Measurements from ENCODE around the gene RUSC1.

RUSC1 gene

GRCh38 chr1:155313261-155313660 lies 7.4 kb upstream of the RUSC1 start:
- Histone ChIP-seq H3K79me2 (ENCODE audit: insufficient read depth, low read length) (peaks cover 44% of the 10 kb centered on the region), H3K27me3 (ENCODE audit: low read length) (no peaks in the 10 kb centered on the region), H3K27ac (ENCODE audit: low read depth, low read length) (no peak overlapping the region), H3K4me2 (ENCODE audit: low read depth, low read length, poor library complexity, severe bottlenecking) (no peak overlapping the region), H3K9me3 (ENCODE audit: insufficient read depth, low read length) (no peaks in the 10 kb centered on the region), H3K9me2 (replicated peaks; ENCODE audit: insufficient read depth, low read length) (no peaks in the 10 kb centered on the region), H4K20me1 (ENCODE audit: low read depth, low read length) (0 out of 2 replicates have a peak, but pooled peaks cover 5% of the 10 kb centered on the region), H3K4me3 (ENCODE audit: insufficient read depth, low read length, poor library complexity, severe bottlenecking) (no peak overlapping the region), H3K9ac (ENCODE audit: low read length) (no peak overlapping the region), H3K36me3 (ENCODE audit: low read length) (peaks cover 8% of the 10 kb centered on the region; the same call in 1 of the 2 replicates), H2AFZ (ENCODE audit: low read depth, low read length, severe bottlenecking) (no peak overlapping the region), H3F3A (ENCODE audit: insufficient read depth) (peaks cover 13% of the 10 kb centered on the region)
- TF ChIP-seq EZH2phosphoT487 (conservative IDR thresholded peaks at IDR 0.05; ENCODE audit: low read length) (no peak), CTCF (IDR thresholded peaks at IDR 0.05; ENCODE audit: insufficient read depth, low read length, poor library complexity, severe bottlenecking) (no peak)

GRCh38 chr1:155316922-155317321 lies 3.8 kb upstream of the RUSC1 start:
- H4K20me1 ChIP-seq (ENCODE audit: low read depth, low read length), result 0 out of 2 replicates have a peak, but pooled peaks cover 5% of the 10 kb centered on the region
- peaks cover 26% of the 10 kb centered on the region for H3F3A ChIP-seq (ENCODE audit: insufficient read depth)
- H3K4me2 ChIP-seq (ENCODE audit: low read depth, low read length, poor library complexity, severe bottlenecking), result no peak overlapping the region
- H3K36me3 ChIP-seq (ENCODE audit: low read length), result no peaks in the 10 kb centered on the region
- peaks cover 14% of the 10 kb centered on the region for H3K79me2 ChIP-seq (ENCODE audit: insufficient read depth, low read length)
- TF ChIP-seq CTCF (IDR thresholded peaks at IDR 0.05; ENCODE audit: insufficient read depth, low read length, poor library complexity, severe bottlenecking) (no peak), EZH2phosphoT487 (conservative IDR thresholded peaks at IDR 0.05; ENCODE audit: low read length) (no peak)
- H3K4me3 ChIP-seq (ENCODE audit: insufficient read depth, low read length, poor library complexity, severe bottlenecking), result no peak overlapping the region
- H3K27ac ChIP-seq (ENCODE audit: low read depth, low read length), result no peak overlapping the region
- H3K9me3 ChIP-seq (ENCODE audit: insufficient read depth, low read length), result no peaks in the 10 kb centered on the region
- H3K9ac ChIP-seq (ENCODE audit: low read length), result no peak overlapping the region
- no peaks in the 10 kb centered on the region for H3K27me3 ChIP-seq (ENCODE audit: low read length)
- no peaks in the 10 kb centered on the region for H3K9me2 ChIP-seq (replicated peaks; ENCODE audit: insufficient read depth, low read length)
- H2AFZ ChIP-seq (ENCODE audit: low read depth, low read length, severe bottlenecking), result no peak overlapping the region

- H3K36me3 ChIP-seq (ENCODE audit: low read length), result no peaks in the 10 kb centered on the region
- TF ChIP-seq EZH2phosphoT487 (conservative IDR thresholded peaks at IDR 0.05; ENCODE audit: low read length), result no peak
- TF ChIP-seq CTCF (IDR thresholded peaks at IDR 0.05; ENCODE audit: insufficient read depth, low read length, poor library complexity, severe bottlenecking), result no peak
These were observed 2.6 kb upstream of the RUSC1 start for GRCh38 chr1:155318082-155318481.

More at GRCh38 chr1:155318082-155318481, 2.6 kb upstream of the RUSC1 start:
- Histone ChIP-seq H3K9me2 (replicated peaks; ENCODE audit: insufficient read depth, low read length) (no peaks in the 10 kb centered on the region), H3K4me3 (ENCODE audit: insufficient read depth, low read length, poor library complexity, severe bottlenecking) (no peak overlapping the region), H3F3A (ENCODE audit: insufficient read depth) (peaks cover 26% of the 10 kb centered on the region), H3K9ac (ENCODE audit: low read length) (no peak overlapping the region), H3K9me3 (ENCODE audit: insufficient read depth, low read length) (no peaks in the 10 kb centered on the region), H4K20me1 (ENCODE audit: low read depth, low read length) (no peaks in the 10 kb centered on the region), H3K27me3 (ENCODE audit: low read length) (no peaks in the 10 kb centered on the region), H3K27ac (ENCODE audit: low read depth, low read length) (no peak overlapping the region), H2AFZ (ENCODE audit: low read depth, low read length, severe bottlenecking) (no peak overlapping the region), H3K4me2 (ENCODE audit: low read depth, low read length, poor library complexity, severe bottlenecking) (no peak overlapping the region), H3K79me2 (ENCODE audit: insufficient read depth, low read length) (peaks cover 6% of the 10 kb centered on the region)

Measured in SU-DHL-6 (cell line).